GM18868 (cell line): ENCODE results near the gene ANKS1B.

Source experiments
- ATAC-seq: cut with Tn5 transposase; IDR thresholded peaks from one replicate; pipeline ENCODE4 v1.9.1; 2021; ENCODE audit warnings: mild to moderate bottlenecking, moderate library complexity; ENCODE audit not compliant: unreplicated experiment

The ANKS1B gene

DNA sequence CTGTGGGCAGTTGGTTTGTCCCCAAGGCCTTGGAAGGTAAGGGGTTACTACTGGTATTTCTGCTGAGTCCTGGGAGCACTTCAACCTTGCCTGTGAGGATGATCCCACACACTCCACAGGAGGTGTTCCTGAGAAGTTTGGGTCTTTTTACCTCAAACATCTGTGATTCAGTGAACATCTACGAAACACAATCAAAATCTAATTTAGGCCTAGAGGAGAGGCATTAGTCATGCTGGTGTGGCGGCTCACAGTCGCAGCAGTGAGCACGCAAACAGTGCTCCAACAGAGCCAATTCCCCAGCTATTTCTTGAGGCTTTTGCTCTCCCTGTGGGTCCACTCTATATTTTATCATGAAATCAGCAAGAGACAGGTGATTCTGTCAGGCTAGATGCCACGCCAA, 1232.0 kb downstream of the ANKS1B start:
- ATAC-seq: no peak

- ATAC-seq: no peak
These were observed 1233.1 kb downstream of the ANKS1B start for GRCh38 chr12:98751580-98752115.

- no peak for ATAC-seq
These were observed 1234.2 kb downstream of the ANKS1B start for GRCh38 chr12:98750511-98750910.

GRCh38 chr12:98748463-98748862, 1236.3 kb downstream of the ANKS1B start:
- ATAC-seq: no peak

- peak; percentile 48 for ATAC-seq
These were observed 1239.0 kb downstream of the ANKS1B start for GRCh38 chr12:98745578-98746391.

DNA sequence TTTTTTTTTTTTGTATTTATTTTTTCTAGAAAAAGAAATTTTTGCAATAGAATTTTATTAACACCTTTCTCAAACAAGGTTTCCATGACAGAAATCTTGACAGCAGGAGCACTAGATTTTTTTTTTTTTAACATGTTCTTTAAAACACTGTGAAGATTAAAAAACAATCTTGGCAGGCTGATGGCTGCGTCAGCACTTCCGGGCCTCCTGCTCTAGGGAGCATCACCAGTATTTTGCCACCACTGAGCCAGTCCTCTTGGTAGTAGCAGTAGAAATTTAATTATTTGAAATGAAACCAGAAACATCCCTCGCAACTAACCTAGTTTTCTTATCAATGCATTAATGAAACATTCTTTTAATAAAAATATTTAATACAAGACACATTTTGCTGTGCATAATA, 1240.1 kb downstream of the ANKS1B start:
- no peak for ATAC-seq

GRCh38 chr12:98743362-98743953, 1241.3 kb downstream of the ANKS1B start:
- peak; percentile 61 for ATAC-seq

- no peak for ATAC-seq
These were observed 1243.0 kb downstream of the ANKS1B start for GRCh38 chr12:98741556-98742265.

DNA sequence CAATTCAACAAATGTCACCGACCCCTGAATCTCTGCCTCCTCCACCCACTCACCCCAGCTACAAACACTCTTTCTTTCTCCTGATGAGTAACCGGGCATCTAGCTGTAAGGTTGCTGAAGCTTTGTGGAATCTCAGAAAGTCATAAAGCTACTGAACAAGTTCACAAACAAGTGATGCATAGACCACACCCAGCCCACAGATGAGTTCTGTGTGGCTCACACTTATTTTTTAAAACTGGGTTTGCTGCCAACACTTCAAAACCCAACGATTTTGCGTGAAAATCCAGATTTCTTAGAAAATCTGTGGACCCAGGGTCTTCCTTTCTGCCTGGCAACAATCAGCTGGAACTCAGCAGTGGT, 1243.6 kb downstream of the ANKS1B start:
- ATAC-seq: no peak

GRCh38 chr12:98740751-98741150, 1244.0 kb downstream of the ANKS1B start:
- ATAC-seq: no peak

GRCh38 chr12:98738539-98738938, 1246.2 kb downstream of the ANKS1B start:
- ATAC-seq: no peak

GRCh38 chr12:98738002-98738401, 1246.7 kb downstream of the ANKS1B start:
- ATAC-seq: no peak

DNA sequence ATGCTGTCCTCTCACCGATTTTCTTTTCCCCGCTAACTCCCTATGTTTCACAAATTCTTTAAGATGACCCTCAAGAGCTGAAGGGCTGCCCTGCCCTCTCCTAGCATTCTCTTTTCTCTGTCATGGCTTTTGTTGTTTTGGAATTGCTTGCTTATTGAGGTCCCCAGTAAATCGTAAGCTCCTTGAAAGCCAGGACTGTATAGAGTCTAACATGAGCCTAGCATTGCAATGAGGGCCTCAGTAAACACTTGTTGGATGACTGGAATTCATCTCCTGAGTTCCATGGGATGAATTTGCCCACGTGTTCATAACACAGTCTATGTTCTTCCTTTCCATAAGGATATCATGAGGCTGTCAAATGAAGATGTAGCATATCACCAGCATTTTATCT, 1247.4 kb downstream of the ANKS1B start:
- ATAC-seq: no peak

- ATAC-seq: no peak
These were observed 1248.1 kb downstream of the ANKS1B start for GRCh38 chr12:98736352-98737321.

DNA sequence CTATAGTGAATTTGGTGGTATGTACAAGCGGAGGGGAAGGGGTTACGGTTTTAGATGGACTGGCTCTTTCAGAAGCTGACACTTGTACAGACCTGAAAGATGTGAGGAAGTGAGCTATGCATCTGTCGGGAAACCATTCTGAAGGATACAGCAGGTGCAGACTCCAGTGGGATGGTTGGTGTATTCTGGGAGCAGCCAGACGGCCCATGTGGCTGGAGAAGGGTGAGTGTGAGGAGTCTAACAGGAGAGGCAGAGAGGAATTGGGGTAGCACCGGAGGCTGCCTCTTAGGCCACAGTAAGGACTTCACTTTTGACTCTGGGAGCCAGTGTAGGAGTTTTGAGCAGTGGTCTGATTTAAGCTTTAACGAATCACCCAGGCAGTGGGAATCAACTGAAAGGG, 1248.9 kb downstream of the ANKS1B start:
- no peak for ATAC-seq

GRCh38 chr12:98733667-98734350, 1250.9 kb downstream of the ANKS1B start:
- ATAC-seq: no peak

- ATAC-seq: no peak
These were observed 1254.3 kb downstream of the ANKS1B start for GRCh38 chr12:98730412-98730811.

- no peak for ATAC-seq
These were observed 1257.5 kb downstream of the ANKS1B start for GRCh38 chr12:98727196-98727595.

DNA sequence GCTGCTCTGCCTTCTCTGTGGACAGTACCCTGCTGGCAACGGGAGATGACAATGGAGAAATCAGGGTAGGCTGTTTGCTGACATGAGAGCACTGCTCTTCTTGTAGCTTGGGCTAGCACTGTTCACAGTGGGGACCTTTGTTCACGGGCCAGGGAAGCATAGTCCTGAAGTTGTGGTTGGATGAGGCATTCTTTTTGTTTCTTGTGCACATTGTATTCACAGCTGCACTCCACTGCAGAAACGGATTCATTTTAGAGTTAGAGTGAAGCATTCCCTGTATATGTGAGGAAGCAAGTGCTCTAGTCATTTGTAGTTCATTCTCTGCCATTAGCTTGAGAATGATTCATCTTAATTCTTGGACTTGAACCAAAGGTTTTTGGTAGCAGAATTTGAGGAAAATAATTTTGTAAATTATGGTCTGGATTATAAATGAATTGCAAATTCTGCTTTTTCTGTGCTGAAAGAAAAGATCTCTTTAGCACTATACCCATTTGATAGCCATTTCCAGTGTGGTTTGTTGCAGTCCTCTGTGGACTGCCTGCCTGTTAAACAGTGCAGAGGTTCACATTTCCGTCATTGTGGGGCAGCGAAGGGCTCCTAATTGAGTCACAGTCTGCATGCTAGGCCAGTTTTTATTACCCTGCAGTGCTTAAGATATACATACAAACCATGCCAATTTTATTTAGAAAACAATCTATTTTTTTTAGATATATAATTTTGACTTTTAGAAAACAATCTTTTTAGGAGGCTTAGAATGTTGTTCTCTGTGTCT, 1259.1 kb downstream of the ANKS1B start:
- ATAC-seq: peak; percentile 92
